Suprapubic skin (tissue), 4 donors: ENCODE results near the gene SLC25A29. TPM values are rescaled to one million over a fixed set of nuclear protein-coding genes. Genes with fewer than 3 reads are reported as not detected.

Experiments used
- DNase-seq, 2 donors: peaks; one replicate each; pipeline ENCODE4 v3.0.0-alpha.2; 2019; ENCODE audit warnings: low spot score in 2 of 2
- H3K27ac ChIP-seq: fragments of 200-600 bp; sonication (generic); one replicate; pipeline ENCODE4 v1.5.1; 2019
- H3K27me3 ChIP-seq: fragments of 200-600 bp; sonication (generic); one replicate; pipeline ENCODE4 v1.5.1; 2019
- H3K36me3 ChIP-seq: fragments of 200-600 bp; sonication (generic); one replicate; pipeline ENCODE4 v1.5.1; 2019
- H3K4me1 ChIP-seq: fragments of 200-600 bp; sonication (generic); one replicate; pipeline ENCODE4 v1.5.1; 2019
- H3K4me3 ChIP-seq: fragments of 200-600 bp; sonication (generic); one replicate; pipeline ENCODE4 v1.5.1; 2019; ENCODE audit warnings: mild to moderate bottlenecking
- H3K9me3 ChIP-seq: fragments of 200-600 bp; sonication (generic); one replicate; pipeline ENCODE4 v1.5.1; 2019
- CTCF ChIP-seq, 2 donors: fragments of 200-600 bp in 1 of 2; fragments of 450-650 bp in 1 of 2; sonication (generic) in 1 of 2; IDR thresholded peaks; one replicate each; pipeline ENCODE4 v1.5.1; 2016 to 2019; ENCODE audit warnings: antibody characterized with exemption in 2 of 2, mild to moderate bottlenecking in 1 of 2, moderate library complexity in 1 of 2
- EP300 ChIP-seq: sonication (generic); formaldehyde crosslinking; IDR thresholded peaks from one replicate; pipeline ENCODE4 v1.6.1; 2017; ENCODE audit warnings: antibody characterized with exemption
- POLR2A ChIP-seq, 2 donors: fragments of 450-650 bp; IDR thresholded peaks; one replicate each; pipeline ENCODE4 v1.6.1; 2017; ENCODE audit warnings: antibody characterized with exemption in 2 of 2, mild to moderate bottlenecking in 2 of 2, moderate library complexity in 2 of 2
- POLR2AphosphoS5 ChIP-seq, 3 donors: sonication (generic); formaldehyde crosslinking; IDR thresholded peaks; one replicate each; pipeline ENCODE4 v1.6.1; 2017; ENCODE audit warnings: antibody characterized with exemption in 3 of 3
- WGBS: methylation state at CpG from one replicate; pipeline ENCODE4 v1.1.5; 2018; 5-methylcytosine and 5-hydroxymethylcytosine counted together
- total RNA-seq, 4 donors: library from RNA; depleted of rRNA; stranded (reverse); fragments of >200 nt; gene quantifications; one replicate each; pipeline ENCODE4 v1.1.0, GENCODE V29; 2016

Gene SLC25A29
- total RNA-seq, 4 donors from 2014 or later = 88.1 to 254 (median 120) TPM

GRCh38 chr14:100262545-100262944 is 43.7 kb downstream of the SLC25A29 start:
- no peak overlapping the region for H3K27ac ChIP-seq

GRCh38 chr14:100261621-100262020 is 44.6 kb downstream of the SLC25A29 start:
- no peak for TF ChIP-seq CTCF (IDR thresholded peaks at IDR 0.05)
- no peak for TF ChIP-seq POLR2A (IDR thresholded peaks at IDR 0.05)
- TF ChIP-seq POLR2AphosphoS5 (IDR thresholded peaks at IDR 0.05) = no peak
- no peak for TF ChIP-seq EP300
- peaks cover 18% of the 10 kb centered on the region for H3K36me3 ChIP-seq
- no peaks in the 10 kb centered on the region for H3K27me3 ChIP-seq
- no peak overlapping the region for H3K4me3 ChIP-seq
- DNase-seq = no peak
- H3K9me3 ChIP-seq = no peaks in the 10 kb centered on the region
- H3K27ac ChIP-seq = no peak overlapping the region
- peaks cover 16% of the 10 kb centered on the region for H3K4me1 ChIP-seq
- 76% methylated on average over 3 of the region's 3 CpGs for WGBS

More at GRCh38 chr14:100262545-100262944, 43.7 kb downstream of the SLC25A29 start:
- DNase-seq = no peak
- WGBS = 82% methylated on average over 5 of the region's 5 CpGs
- peaks cover 20% of the 10 kb centered on the region for H3K36me3 ChIP-seq
- no peaks in the 10 kb centered on the region for H3K27me3 ChIP-seq
- H3K4me3 ChIP-seq = no peak overlapping the region
- TF ChIP-seq CTCF (IDR thresholded peaks at IDR 0.05) (no peak), POLR2AphosphoS5 (IDR thresholded peaks at IDR 0.05) (no peak), POLR2A (IDR thresholded peaks at IDR 0.05) (no peak), EP300 (no peak)
- H3K4me1 ChIP-seq = peaks cover 16% of the 10 kb centered on the region
- H3K9me3 ChIP-seq = no peaks in the 10 kb centered on the region

DNA sequence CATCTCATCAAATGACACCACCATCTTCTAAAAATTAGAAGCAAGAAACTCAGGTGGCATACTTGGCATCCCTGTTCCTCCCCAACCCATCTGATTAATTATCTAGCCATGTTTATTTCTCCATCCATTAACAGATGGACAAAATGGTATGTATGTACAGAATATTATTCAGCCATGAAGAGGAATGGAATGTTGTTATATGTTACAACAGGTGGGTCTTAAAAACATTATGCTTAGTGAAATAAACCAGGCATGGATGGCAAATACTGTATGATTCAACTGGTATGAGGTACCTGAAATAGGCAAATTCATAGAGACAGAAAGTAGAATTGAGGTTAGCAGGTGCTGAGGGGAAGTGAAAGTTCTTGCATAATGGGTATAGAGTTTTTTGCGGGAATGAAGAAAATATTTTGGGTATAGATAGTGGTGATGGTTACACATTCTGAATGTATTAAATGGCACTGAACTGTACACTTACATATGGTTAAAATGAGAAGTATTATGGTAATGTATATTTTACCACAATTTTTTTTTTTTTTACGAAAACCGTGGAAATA is 49.8 kb downstream of the SLC25A29 start:
- H3K27ac ChIP-seq = no peak overlapping the region
- no peaks in the 10 kb centered on the region for H3K36me3 ChIP-seq
- DNase-seq = no peak
- H3K27me3 ChIP-seq = no peaks in the 10 kb centered on the region
- 87% methylated on average over 3 of the region's 3 CpGs for WGBS
- no peaks in the 10 kb centered on the region for H3K9me3 ChIP-seq
- no peak overlapping the region for H3K4me3 ChIP-seq
- H3K4me1 ChIP-seq = peaks cover 18% of the 10 kb centered on the region
- TF ChIP-seq EP300 (no peak), POLR2A (IDR thresholded peaks at IDR 0.05) (no peak), POLR2AphosphoS5 (IDR thresholded peaks at IDR 0.05) (no peak), CTCF (IDR thresholded peaks at IDR 0.05) (no peak)

- H3K27me3 ChIP-seq = no peaks in the 10 kb centered on the region
- TF ChIP-seq POLR2A (IDR thresholded peaks at IDR 0.05) = no peak
- no peak for TF ChIP-seq CTCF (IDR thresholded peaks at IDR 0.05)
- no peak for TF ChIP-seq POLR2AphosphoS5 (IDR thresholded peaks at IDR 0.05)
- no peak for TF ChIP-seq EP300
- H3K4me1 ChIP-seq = peaks cover 30% of the 10 kb centered on the region
- no peak overlapping the region for H3K4me3 ChIP-seq
- DNase-seq = no peak
- no peaks in the 10 kb centered on the region for H3K9me3 ChIP-seq
- H3K27ac ChIP-seq = no peak overlapping the region
- no peaks in the 10 kb centered on the region for H3K36me3 ChIP-seq
These were observed 53.6 kb downstream of the SLC25A29 start for GRCh38 chr14:100252684-100253083.

DNA sequence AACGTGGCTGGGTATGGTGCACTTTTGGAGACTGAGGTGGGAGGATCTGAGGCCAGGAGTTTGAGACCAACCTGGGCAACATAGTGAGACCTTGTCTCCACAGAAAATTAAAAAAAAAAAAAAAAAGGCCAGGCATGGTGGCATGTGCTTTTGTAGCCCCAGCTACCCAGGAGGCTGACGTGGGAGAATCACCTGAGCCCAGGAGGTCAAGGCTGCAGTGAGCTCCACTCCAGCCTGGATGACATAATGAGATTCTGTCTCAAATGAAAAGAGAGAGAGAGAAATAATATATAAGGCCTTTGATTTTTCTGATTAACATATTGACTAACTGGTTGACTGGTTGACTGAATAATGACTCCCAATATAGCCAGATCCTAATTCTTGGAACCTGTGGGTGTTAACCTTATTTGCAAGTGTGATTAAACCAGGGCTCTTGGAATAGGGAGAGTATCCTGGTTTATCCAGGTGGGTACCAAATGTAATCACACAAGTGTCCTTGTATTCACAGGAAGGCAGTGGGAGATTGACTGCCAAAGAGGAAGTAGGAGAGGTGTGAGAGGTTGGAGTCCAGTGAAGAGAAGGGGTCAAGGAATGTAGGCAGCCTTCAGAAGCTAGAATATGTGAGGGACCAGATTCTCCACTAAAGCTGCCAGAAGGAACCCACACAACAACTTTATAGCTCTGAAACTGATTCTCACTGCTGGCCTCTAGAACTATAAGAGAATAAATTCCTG is 55.3 kb downstream of the SLC25A29 start:
- DNase-seq = no peak
- 94% methylated on average over 2 of the region's 2 CpGs for WGBS
- H3K4me1 ChIP-seq = peaks cover 46% of the 10 kb centered on the region

More for the DNA sequence above, 55.3 kb downstream of the SLC25A29 start:
- Histone ChIP-seq H3K27ac (no peak overlapping the region), H3K27me3 (no peaks in the 10 kb centered on the region), H3K9me3 (no peaks in the 10 kb centered on the region), H3K36me3 (no peaks in the 10 kb centered on the region), H3K4me3 (no peak overlapping the region)
- TF ChIP-seq CTCF (IDR thresholded peaks at IDR 0.05) (no peak), POLR2AphosphoS5 (IDR thresholded peaks at IDR 0.05) (no peak), POLR2A (IDR thresholded peaks at IDR 0.05) (no peak), EP300 (no peak)
